ENCODE measurements around the gene IRGQ. TPM values are rescaled to one million over a fixed set of nuclear protein-coding genes. Genes with fewer than 3 reads are reported as not detected.

IRGQ gene
- polyA plus RNA-seq, 3 donors: 12.1 to 21.0 (median 18.3) TPM

GRCh38 chr19:43575955-43576878, 19.7 kb downstream of the IRGQ start:
- DNase-seq: no peak

DNA sequence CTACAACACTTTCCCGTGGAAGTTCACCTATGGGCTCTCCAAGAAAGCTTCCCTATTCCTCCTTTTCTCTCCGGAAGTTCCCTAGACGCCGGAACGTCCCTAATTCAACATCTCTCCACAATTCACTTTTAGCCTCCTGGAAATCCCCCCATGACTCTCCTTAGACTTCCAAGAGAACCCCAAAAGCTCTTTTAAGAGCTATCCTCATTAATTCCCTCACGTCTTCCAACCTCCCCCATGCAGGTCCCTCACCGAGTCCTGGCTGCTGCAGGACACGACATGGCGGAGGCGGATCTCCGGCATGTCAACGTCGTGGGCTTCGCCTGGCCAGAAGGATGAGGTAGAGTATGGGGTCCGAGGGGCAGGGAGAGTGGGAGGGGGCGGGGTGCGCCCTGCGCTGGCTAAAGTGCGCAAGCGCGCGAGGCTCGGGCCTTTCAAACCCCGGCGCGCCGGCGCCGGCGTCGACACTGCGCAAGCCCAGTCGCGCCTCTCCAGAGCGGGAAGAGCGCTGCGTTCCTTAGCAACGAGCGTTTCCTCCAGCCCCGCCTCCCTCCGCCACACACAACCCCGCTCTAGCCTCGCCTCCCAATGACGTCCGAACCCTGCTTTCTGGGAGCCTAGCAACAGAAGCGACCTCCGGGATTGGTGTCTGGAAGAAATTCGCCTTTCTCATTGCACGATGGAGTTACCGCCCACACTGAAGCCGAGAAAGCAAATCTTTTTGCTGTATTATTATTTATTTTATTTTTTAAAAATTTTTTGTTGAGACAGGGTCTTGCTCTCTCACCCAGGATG, 20.6 kb downstream of the IRGQ start, which contains the start of the genes PINLYP and XRCC1:
TSS of gene PINLYP (plus strand) at position 646 of the 795 bp plus-strand sequence. CDS start 1,391 bp downstream, outside the sequence.
TSS of gene XRCC1 (minus strand) at position 372 of the 795 bp plus-strand sequence. CDS start at position 303, 69 bp downstream.
- peak; percentile 99 for DNase-seq

GRCh38 chr19:43574424-43575155, 21.3 kb downstream of the IRGQ start:
- no peak for DNase-seq

DNA sequence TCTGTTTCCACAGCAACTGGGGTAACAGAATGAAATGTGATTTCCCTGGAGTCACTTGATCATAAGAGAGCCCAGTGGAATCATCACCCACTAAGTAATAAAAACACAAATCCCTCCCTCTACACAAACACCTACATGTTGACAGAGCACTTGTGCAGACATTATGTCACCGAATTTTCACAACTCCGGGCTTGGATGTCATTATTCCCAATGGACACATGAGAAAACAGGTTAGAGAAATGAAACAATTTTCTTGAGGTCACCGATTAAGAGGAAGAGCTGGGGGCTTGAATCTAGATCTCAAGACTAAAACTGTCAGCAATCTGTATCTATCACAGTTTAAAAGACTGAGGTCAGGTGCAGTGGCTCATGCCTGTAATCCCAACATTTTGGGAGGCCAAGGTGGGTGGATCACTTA, 23.8 kb downstream of the IRGQ start:
- no peak for DNase-seq

DNA sequence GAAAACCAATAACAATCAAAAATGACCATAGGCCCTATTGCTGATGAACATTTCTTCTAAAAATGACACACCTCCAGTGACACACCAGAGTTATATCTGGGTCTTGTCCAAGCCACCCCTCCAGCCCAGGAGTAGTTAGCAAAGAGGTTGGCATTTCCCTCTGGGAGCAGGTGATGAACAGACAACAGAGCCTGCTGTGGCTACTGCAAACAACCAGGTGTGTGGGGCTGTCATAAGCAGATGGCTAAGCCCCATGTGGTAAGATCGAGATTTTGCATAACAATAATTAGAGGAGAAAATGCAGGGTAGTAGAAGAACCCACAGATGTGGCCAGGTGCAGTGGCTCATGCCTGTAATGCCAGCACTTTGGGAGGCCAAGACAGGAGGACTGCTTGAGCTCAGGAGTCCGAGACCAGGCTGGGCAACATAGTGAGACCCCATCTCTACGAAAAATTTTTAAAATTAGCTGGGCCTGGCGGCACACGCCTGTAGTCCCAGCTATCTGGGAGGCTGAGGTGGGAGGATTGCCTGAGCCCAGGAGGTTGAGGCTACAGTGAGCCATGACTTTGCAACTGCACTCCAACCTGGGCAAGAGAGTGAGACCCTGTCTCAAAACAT, 25.7 kb downstream of the IRGQ start:
- DNase-seq: no peak

GRCh38 chr19:43569657-43570056, 26.3 kb downstream of the IRGQ start:
- DNase-seq: no peak

- no peak for DNase-seq
These were observed 31.1 kb downstream of the IRGQ start for GRCh38 chr19:43564800-43565199.

- no peak for DNase-seq
These were observed 32.0 kb downstream of the IRGQ start for GRCh38 chr19:43563816-43564457.

- DNase-seq: no peak
These were observed 33.2 kb downstream of the IRGQ start for GRCh38 chr19:43562698-43563241.

GRCh38 chr19:43562226-43562697, 33.7 kb downstream of the IRGQ start:
- no peak for DNase-seq

- DNase-seq: no peak
These were observed 34.6 kb downstream of the IRGQ start for GRCh38 chr19:43561139-43561970.

DNA sequence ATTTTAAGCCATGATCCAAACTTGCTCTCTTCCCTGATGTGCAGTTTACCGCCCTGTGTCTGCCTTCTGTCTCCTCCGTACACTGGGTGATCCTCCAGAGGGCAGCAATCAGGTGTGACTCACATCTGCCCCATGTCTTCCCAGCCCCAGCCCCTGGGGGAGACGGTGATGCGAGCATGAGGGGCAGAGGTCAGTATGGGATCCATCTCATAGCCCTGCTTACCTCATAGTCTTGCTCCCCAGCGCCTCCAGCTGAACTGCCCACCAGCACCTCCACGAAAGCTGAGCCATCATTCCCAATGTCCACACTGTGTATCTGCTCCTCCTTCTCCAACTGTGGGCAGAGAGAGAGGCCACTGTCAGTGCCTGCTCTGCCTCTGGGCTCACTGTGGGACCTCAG, 35.2 kb downstream of the IRGQ start:
- DNase-seq: no peak

- peak; percentile 58 for DNase-seq
These were observed 40.7 kb downstream of the IRGQ start for GRCh38 chr19:43555185-43555770.

DNA sequence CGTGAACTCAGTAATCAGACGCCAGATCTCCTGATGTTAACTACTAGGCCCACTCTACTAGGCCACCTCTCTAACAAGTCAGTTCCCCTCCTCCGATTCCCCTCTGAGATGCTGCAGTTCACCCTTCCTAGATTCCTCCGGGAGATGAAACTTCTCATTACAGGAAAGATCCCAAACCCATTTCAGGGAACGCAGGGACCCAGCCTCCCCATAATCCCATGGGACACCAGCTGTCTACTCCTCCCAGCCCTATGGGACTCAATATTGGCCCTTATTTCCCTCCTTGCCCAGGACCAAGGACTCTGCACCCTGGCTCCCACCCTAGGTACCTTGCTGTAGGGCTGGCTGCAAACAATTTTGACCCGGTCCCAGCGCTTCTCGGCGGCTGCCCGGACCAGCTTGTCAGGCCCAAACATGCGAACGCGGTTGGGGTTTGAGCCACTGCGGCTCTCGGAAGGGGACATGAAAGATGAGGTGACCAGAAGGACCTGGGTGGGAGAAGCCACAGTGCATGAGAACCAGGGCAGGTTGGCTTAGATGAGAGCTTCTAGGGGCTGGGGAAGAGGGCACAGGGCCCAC, 41.5 kb downstream of the IRGQ start:
- no peak for DNase-seq

DNA sequence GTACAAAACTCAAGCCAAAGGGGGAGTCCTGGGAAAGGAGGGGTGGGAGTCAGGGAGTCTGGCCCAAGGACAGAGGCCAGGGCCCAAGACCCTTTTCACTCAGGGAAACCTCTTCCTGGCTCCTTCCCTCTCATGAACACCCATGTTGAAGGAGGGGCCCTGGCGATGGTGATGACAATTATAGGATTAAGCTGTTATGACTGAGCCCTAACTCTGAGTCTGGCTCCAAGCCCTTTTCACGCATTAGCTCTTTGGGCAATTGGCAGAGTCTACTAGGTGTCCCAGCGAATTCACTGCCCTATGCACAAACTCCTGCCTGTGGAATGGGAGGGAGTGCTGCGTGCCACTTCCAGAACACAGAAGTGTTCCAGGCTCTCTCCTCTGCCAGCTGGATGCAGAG, 42.3 kb downstream of the IRGQ start:
- DNase-seq: no peak

- DNase-seq: no peak
These were observed 43.3 kb downstream of the IRGQ start for GRCh38 chr19:43552616-43553015.

- DNase-seq: no peak
These were observed 43.8 kb downstream of the IRGQ start for GRCh38 chr19:43552198-43552450.

DNA sequence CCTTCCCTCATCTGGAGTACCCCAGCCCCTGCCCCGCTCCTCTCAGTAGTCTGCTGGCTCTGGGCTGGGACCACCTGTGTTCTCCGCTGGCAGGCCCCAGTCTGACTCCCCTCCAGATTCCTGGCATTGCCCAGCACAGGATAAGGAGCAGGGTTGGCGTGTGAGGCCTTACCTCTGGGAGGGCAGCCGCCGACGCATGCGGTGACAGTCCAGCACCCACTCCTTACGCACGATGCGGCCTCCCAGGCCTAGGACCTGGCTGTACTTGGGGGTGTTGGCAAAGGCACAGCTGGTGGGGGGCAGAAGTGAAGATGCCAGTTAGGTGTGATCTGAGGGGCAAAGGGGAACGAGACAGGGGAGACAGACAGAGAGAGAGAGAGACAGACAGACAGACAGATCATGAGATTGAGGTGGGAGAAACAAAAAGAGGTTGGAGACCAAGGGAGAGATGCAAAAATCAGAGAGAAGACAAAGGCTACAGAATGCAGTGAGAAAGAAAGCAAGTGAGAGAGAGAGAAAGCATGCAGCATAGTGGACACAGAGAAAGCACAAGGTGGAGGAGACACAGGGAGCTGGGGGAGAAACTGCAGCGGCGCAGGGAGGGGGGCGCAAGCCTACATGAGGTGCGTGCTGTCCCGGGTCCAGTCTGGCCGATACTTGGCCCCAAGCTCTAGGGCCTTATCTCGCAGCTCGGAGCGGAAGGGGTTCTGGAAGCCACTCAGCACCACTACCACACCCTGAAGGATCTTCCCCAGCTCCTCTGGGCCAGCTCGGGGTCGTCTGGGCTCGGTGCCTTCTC, 44.3 kb downstream of the IRGQ start:
- DNase-seq: no peak
